OCI-LY1 (cell line): ENCODE measurements around the gene IP6K3.

Experiments
- H2AFZ ChIP-seq: fragments of 200-600 bp; sonication (generic), shearing (Covaris generic); 2 replicates; pipeline ENCODE4 v1.6.0; 2014; ENCODE audit warnings: antibody characterized with exemption, mild to moderate bottlenecking, low read length
- H3F3A ChIP-seq: fragments of 200-600 bp; sonication (generic), shearing (Covaris generic); 2 replicates; pipeline ENCODE4 v1.6.0; 2014; ENCODE audit warnings: mild to moderate bottlenecking, antibody characterized with exemption, low read length, moderate library complexity; ENCODE audit not compliant: insufficient read depth
- H3K27ac ChIP-seq: fragments of 200-600 bp; sonication (generic); 2 replicates; pipeline ENCODE4 v1.5.1; 2014; ENCODE audit warnings: low read length, mixed run types, mild to moderate bottlenecking, low read depth; ENCODE audit not compliant: poor library complexity, severe bottlenecking
- H3K27me3 ChIP-seq: fragments of 200-600 bp; sonication (generic); 2 replicates; pipeline ENCODE4 v1.6.0; 2014; ENCODE audit warnings: antibody characterized with exemption, mild to moderate bottlenecking, low read length, moderate library complexity; ENCODE audit not compliant: insufficient read depth
- H3K36me3 ChIP-seq: fragments of 200-600 bp; sonication (generic); 2 replicates; pipeline ENCODE4 v1.6.1; 2014; ENCODE audit warnings: mild to moderate bottlenecking, antibody characterized with exemption, low read length, moderate library complexity, mixed read lengths; ENCODE audit not compliant: insufficient read depth
- H3K4me1 ChIP-seq: fragments of 200-600 bp; sonication (generic); 2 replicates; pipeline ENCODE4 v1.5.1; 2014; ENCODE audit warnings: mild to moderate bottlenecking, low read length, moderate library complexity; ENCODE audit not compliant: insufficient read depth, severe bottlenecking
- H3K4me2 ChIP-seq: fragments of 200-600 bp; sonication (generic), shearing (Covaris generic); 2 replicates; pipeline ENCODE4 v1.6.1; 2014; ENCODE audit warnings: low read length
- H3K4me3 ChIP-seq: fragments of 200-600 bp; sonication (generic); 2 replicates; pipeline ENCODE4 v1.5.1; 2014; ENCODE audit warnings: low read length, low read depth, mild to moderate bottlenecking, mixed read lengths; ENCODE audit not compliant: poor library complexity, severe bottlenecking
- H3K79me2 ChIP-seq: fragments of 200-600 bp; shearing (Covaris generic); 2 replicates; pipeline ENCODE4 v1.6.1; 2016; ENCODE audit warnings: mixed run types, low read length, mixed read lengths; ENCODE audit not compliant: insufficient read depth
- H3K9ac ChIP-seq: fragments of 200-600 bp; sonication (generic), shearing (Covaris generic); 2 replicates; pipeline ENCODE4 v1.6.1; 2014; ENCODE audit warnings: mild to moderate bottlenecking, low read length, mixed read lengths
- H3K9me2 ChIP-seq: fragments of 200-600 bp; sonication (generic), shearing (Covaris generic); 2 replicates; pipeline ENCODE4 v1.6.1; 2014; ENCODE audit warnings: low read depth, mild to moderate bottlenecking, low read length, mixed read lengths
- H3K9me3 ChIP-seq: fragments of 200-600 bp; shearing (Covaris generic); 2 replicates; pipeline ENCODE4 v1.6.1; 2014; ENCODE audit warnings: low read length, mixed read lengths
- H4K20me1 ChIP-seq: fragments of 200-600 bp; sonication (generic), shearing (Covaris generic); 2 replicates; pipeline ENCODE4 v1.6.0; 2016; ENCODE audit warnings: mild to moderate bottlenecking, low read length; ENCODE audit not compliant: insufficient read depth
- CTCF ChIP-seq: fragments of 200-600 bp; sonication (generic), shearing (Covaris generic); IDR thresholded peaks from 2 replicates; pipeline ENCODE4 v1.5.1; 2017; ENCODE audit warnings: mild to moderate bottlenecking, antibody characterized with exemption, low read length, moderate library complexity, mixed read lengths
- EZH2 ChIP-seq: fragments of 200-600 bp; sonication (generic), shearing (Covaris generic); IDR thresholded peaks from 2 replicates; pipeline ENCODE4 v1.8.0; 2017; ENCODE audit warnings: borderline replicate concordance, mixed run types, mild to moderate bottlenecking, antibody characterized with exemption, low read length, moderate library complexity, mixed read lengths

IP6K3 gene

GRCh38 chr6:33695451-33695887 is 51.2 kb downstream of the IP6K3 start:
- Histone ChIP-seq H2AFZ (no peak overlapping the region), H3K27me3 (no peaks in the 10 kb centered on the region), H3K27ac (no peak overlapping the region), H4K20me1 (no peaks in the 10 kb centered on the region), H3K4me1 (peaks cover 61% of the 10 kb centered on the region), H3K9ac (no peak overlapping the region), H3K9me2 (no peaks in the 10 kb centered on the region), H3F3A (peaks cover 3% of the 10 kb centered on the region; the same call in 1 of the 2 replicates), H3K9me3 (no peaks in the 10 kb centered on the region), H3K36me3 (peaks cover 97% of the 10 kb centered on the region), H3K79me2 (no peaks in the 10 kb centered on the region), H3K4me3 (no peak overlapping the region), H3K4me2 (no peak overlapping the region)
- no peak for TF ChIP-seq CTCF

GRCh38 chr6:33694977-33695376 is 51.7 kb downstream of the IP6K3 start:
- Histone ChIP-seq H3K4me1 (peaks cover 56% of the 10 kb centered on the region), H3K4me2 (no peak overlapping the region), H3K79me2 (no peaks in the 10 kb centered on the region), H3F3A (peaks cover 2% of the 10 kb centered on the region; the same call in 1 of the 2 replicates), H3K9me3 (no peaks in the 10 kb centered on the region), H4K20me1 (no peaks in the 10 kb centered on the region), H3K9ac (no peak overlapping the region), H3K27ac (no peak overlapping the region), H3K9me2 (no peaks in the 10 kb centered on the region), H3K4me3 (no peak overlapping the region), H3K27me3 (no peaks in the 10 kb centered on the region), H3K36me3 (peaks cover 98% of the 10 kb centered on the region), H2AFZ (no peak overlapping the region)
- no peak for TF ChIP-seq CTCF
- TF ChIP-seq EZH2 = no peak

- H3F3A ChIP-seq = no peaks in the 10 kb centered on the region; the same call in 1 of the 2 replicates
- H4K20me1 ChIP-seq = no peaks in the 10 kb centered on the region
- H3K9me2 ChIP-seq = no peaks in the 10 kb centered on the region
- H3K27me3 ChIP-seq = no peaks in the 10 kb centered on the region
- H2AFZ ChIP-seq = no peak overlapping the region
- TF ChIP-seq CTCF = no peak
- no peak for TF ChIP-seq EZH2
- H3K9ac ChIP-seq = no peak overlapping the region
- no peak overlapping the region for H3K4me2 ChIP-seq
- H3K4me1 ChIP-seq = peaks cover 51% of the 10 kb centered on the region
- H3K9me3 ChIP-seq = no peaks in the 10 kb centered on the region
- no peaks in the 10 kb centered on the region for H3K79me2 ChIP-seq
- H3K4me3 ChIP-seq = no peak overlapping the region
- no peak overlapping the region for H3K27ac ChIP-seq
- H3K36me3 ChIP-seq = peaks cover 98% of the 10 kb centered on the region
Measured at GRCh38 chr6:33694401-33694931, 52.2 kb downstream of the IP6K3 start.
